Ectodermal cell (in vitro differentiated cells): ENCODE measurements around the gene POLR3H.
"Not testable (repeated sequence)": the region's sequence is repeated elsewhere in the genome, so short reads cannot be mapped to it uniquely, and the experiment has no call there.

ENCODE experiments used
- H3K27ac ChIP-seq: 2 replicates; pipeline ENCODE4 v1.7.0; 2013; ENCODE audit warnings: mild to moderate bottlenecking, low read depth, low read length; ENCODE audit not compliant: insufficient read depth, poor library complexity, severe bottlenecking
- H3K27me3 ChIP-seq: 2 replicates; pipeline ENCODE4 v1.7.0; 2013; ENCODE audit warnings: mild to moderate bottlenecking, low read length; ENCODE audit not compliant: insufficient read depth, control insufficient read depth, poor library complexity, severe bottlenecking
- H3K36me3 ChIP-seq: one replicate; pipeline ENCODE4 v1.7.0; 2013; ENCODE audit warnings: low read length; ENCODE audit not compliant: control insufficient read depth, insufficient read depth
- H3K4me1 ChIP-seq: one replicate; pipeline ENCODE4 v1.7.0; 2013; ENCODE audit warnings: low read length; ENCODE audit not compliant: control insufficient read depth, insufficient read depth
- H3K4me3 ChIP-seq: 2 replicates; pipeline ENCODE4 v1.7.0; 2013; ENCODE audit warnings: low read depth, low read length, control low read depth; ENCODE audit not compliant: insufficient read depth
- H3K9me3 ChIP-seq: 2 replicates; pipeline ENCODE4 v1.7.0; 2013; ENCODE audit warnings: mild to moderate bottlenecking, low read length, moderate library complexity; ENCODE audit not compliant: control insufficient read depth
- WGBS, 2 experiments: methylation state at CpG; one replicate each; pipeline ENCODE4 v1.1.7; 2013; ENCODE audit warnings: missing lambda C conversion rate in 2 of 2; 5-methylcytosine and 5-hydroxymethylcytosine counted together

The POLR3H gene

DNA sequence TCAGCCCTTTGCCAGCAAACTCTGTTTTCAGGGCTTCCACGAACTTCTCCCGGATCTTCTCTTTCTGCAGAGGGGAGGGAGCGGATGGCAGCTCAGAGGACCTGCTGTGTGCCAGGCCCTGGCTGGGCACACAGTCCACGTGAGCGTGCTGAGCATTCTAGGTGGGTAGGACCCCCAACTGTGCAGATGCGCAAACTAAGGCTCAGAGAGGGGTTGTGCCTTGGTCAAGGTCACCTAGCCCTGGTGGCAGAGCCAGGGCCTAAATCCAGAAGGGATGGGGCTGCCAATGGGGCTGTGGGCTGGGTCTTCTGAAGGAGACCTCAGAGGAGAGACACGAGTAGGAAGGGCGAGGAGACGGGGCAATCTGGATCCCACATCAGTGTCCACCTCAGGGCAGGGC, 34.5 kb upstream of the POLR3H start:
- H3K4me1 ChIP-seq: no peaks in the 10 kb centered on the region
- H3K36me3 ChIP-seq: no peaks in the 10 kb centered on the region
- H3K27ac ChIP-seq: no peak overlapping the region
- no peaks in the 10 kb centered on the region for H3K9me3 ChIP-seq
- no peaks in the 10 kb centered on the region for H3K27me3 ChIP-seq
- H3K4me3 ChIP-seq: no peak overlapping the region
- WGBS, 2 experiments: 91 to 92% methylated on average over 9 of the region's 9 CpGs

DNA sequence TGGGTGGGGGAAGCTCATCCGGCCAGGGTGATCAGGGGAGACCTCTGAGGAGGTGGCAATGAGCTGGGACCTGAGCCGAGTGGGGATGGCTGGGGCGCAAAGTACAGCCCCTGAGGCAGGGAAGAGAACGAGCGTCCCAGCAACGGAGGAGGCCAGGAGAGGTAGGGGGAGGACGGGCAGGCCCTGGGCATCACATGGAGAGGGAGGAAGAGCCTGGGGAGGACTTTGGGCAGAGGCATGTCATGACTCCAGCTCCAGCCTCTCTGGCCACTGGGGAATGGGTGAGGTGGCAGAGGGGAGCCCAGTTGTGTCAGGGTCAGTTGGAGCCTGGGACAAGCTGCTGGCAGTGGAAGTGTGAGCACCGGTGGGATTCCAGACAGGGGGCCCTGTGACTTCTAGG, 33.8 kb upstream of the POLR3H start:
- Histone ChIP-seq H3K36me3 (no peaks in the 10 kb centered on the region), H3K27ac (no peak overlapping the region), H3K9me3 (no peaks in the 10 kb centered on the region), H3K27me3 (no peaks in the 10 kb centered on the region), H3K4me1 (no peaks in the 10 kb centered on the region), H3K4me3 (no peak overlapping the region)
- 93 to 94% methylated on average over 8 of the region's 8 CpGs for WGBS, 2 experiments

DNA sequence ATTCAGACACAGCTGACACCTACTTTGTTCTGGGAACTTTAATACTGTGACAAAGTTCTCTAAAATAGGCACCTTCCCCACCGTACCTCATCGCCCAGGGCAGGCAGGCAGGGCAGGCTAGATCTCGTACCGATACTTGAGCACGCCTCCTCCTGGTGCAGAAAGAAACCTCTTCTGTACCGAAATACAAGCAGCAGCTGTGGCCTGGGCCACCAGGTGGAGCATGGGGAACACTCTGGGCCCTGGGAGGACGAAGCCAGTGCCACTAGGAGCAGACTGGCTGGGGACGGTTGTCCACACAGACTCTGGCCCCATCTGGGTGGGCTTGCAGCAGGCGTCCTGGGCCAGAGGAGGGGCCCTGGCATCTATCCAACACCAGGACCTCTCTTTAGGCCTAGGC, 32.6 kb upstream of the POLR3H start:
- H3K4me1 ChIP-seq: no peaks in the 10 kb centered on the region
- no peaks in the 10 kb centered on the region for H3K9me3 ChIP-seq
- H3K4me3 ChIP-seq: no peak overlapping the region
- no peak overlapping the region for H3K27ac ChIP-seq
- 48 to 53% methylated on average over 9 of the region's 9 CpGs for WGBS, 2 experiments
- no peaks in the 10 kb centered on the region for H3K27me3 ChIP-seq
- H3K36me3 ChIP-seq: no peaks in the 10 kb centered on the region

DNA sequence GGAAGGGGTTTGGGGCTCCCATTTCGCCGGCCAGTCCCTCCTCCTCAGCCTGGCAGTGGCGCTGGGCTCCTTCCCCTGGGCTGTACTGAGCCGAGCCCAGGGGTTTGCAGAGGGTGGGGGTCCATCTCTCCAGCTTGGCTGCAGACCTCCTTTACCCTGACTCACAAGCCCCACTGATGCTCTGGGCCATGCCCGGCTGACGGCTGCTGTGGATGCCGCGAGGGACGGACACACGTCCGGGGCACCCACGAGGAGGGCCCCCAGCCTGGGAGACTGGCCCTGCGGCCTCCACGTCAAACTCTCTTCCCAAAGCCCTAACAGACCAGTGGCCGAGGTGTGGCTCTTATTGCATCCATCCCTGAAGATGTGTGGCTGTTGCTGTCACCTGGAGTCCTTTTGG, 31.3 kb upstream of the POLR3H start:
- Histone ChIP-seq H3K27ac (no peak overlapping the region), H3K9me3 (no peaks in the 10 kb centered on the region), H3K36me3 (no peaks in the 10 kb centered on the region), H3K4me1 (no peaks in the 10 kb centered on the region), H3K4me3 (no peak overlapping the region), H3K27me3 (no peaks in the 10 kb centered on the region)
- 94 to 95% methylated on average over 15 of the region's 15 CpGs for WGBS, 2 experiments

DNA sequence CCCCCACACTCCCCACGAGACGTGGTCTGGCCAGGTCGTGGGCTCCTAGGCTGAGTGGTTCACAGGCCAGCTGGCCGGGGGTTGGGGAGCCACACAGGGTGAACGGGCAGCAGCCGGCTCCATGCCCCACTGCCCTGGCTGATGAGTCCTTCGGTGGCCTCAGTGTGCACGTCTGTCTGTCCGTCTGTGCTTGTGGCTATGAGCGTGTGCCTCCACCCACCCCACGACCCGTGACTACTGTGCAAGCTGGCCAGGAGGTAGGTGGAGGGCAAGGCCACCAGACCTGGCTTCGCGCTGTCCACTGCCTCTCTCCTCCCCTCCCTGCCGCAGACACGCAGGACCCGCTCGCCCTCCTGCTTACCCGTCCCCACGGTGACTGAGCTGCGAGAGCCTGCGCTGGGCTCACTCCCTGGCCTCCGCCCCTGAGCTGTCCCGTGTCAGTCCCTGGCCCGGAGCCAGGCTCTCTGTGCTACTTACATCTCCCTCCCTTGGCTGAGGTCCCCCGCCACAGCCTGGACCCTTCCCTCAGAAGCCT, 30.6 kb upstream of the POLR3H start:
- Histone ChIP-seq H3K9me3 (no peaks in the 10 kb centered on the region), H3K27ac (no peak overlapping the region), H3K4me1 (no peaks in the 10 kb centered on the region), H3K4me3 (no peak overlapping the region), H3K27me3 (no peaks in the 10 kb centered on the region), H3K36me3 (no peaks in the 10 kb centered on the region)
- WGBS, 2 experiments: 93% methylated on average over 26 of the region's 26 CpGs

DNA sequence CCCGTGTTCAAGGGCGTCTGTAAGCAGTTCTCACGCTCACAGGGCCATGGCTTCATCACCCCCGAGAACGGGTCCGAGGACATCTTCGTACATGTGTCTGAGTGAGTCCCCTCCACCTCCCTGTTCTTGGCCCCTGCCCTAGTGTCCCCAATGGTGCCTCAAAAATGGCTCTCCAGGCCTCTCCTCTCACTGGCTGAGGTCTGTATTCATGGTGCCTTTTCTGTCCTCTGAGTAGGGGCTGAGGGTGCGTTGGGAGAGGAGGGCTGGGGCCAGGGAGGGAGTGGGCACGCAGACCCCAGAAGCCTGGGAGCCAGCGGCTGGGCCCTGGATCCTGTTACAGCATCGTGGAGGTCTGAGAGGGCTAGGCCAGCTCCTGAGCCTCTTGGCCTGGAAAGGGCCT, 29.4 kb upstream of the POLR3H start:
- peaks cover under 1% of the 10 kb centered on the region for H3K4me1 ChIP-seq
- 94 to 95% methylated on average over 11 of the region's 11 CpGs for WGBS, 2 experiments
- no peak overlapping the region for H3K27ac ChIP-seq

DNA sequence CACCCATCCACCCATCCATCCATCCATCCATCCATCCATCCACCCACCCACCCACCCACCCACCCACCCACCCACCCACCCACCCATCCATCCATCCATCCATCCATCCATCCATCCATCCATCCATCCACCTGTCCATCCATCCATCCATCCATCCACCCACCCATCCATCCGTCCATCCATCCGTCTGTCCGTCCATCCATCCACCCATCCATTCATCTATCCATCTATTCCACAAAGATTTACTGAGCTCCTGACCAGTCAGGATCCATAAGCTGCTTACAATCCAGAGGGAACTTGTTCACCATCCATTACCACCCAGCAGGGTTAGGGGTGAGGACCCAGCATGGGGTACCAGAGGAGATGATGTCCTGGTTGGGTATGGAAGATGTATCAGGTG, 28.0 kb upstream of the POLR3H start:
- H3K27ac ChIP-seq, H3K9me3 ChIP-seq, H3K4me1 ChIP-seq, H3K4me3 ChIP-seq, H3K36me3 ChIP-seq, H3K27me3 ChIP-seq: not testable (repeated sequence)
- WGBS, 2 experiments: 89 to 92% methylated on average over 3 of the region's 3 CpGs

More for the DNA sequence above, 29.4 kb upstream of the POLR3H start:
- Histone ChIP-seq H3K27me3 (no peaks in the 10 kb centered on the region), H3K9me3 (no peaks in the 10 kb centered on the region), H3K36me3 (no peaks in the 10 kb centered on the region), H3K4me3 (no peak overlapping the region)

DNA sequence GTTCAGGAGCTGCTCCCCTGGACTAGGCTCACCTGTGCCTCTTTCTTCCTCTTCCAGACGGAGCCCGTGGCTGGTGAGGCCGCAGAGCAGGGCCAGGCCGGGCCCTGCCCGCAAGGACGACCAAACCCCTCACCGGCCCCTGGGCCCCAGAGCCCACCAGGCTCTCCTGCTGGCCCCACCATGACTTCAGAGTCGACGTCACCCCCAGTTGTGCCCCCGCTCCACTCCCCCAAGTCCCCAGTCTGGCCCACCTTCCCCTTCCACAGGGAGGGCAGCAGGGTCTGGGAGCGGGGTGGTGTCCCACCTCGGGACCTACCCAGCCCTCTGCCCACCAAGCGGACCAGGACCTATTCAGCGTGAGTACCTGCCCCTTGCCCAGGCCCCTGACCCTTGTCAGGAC, 27.5 kb upstream of the POLR3H start:
- Histone ChIP-seq H3K4me3 (no peak overlapping the region), H3K9me3 (no peaks in the 10 kb centered on the region), H3K27ac (no peak overlapping the region), H3K27me3 (no peaks in the 10 kb centered on the region), H3K4me1 (peaks cover 2% of the 10 kb centered on the region), H3K36me3 (no peaks in the 10 kb centered on the region)
- 96% methylated on average over 14 of the region's 14 CpGs for WGBS, 2 experiments

DNA sequence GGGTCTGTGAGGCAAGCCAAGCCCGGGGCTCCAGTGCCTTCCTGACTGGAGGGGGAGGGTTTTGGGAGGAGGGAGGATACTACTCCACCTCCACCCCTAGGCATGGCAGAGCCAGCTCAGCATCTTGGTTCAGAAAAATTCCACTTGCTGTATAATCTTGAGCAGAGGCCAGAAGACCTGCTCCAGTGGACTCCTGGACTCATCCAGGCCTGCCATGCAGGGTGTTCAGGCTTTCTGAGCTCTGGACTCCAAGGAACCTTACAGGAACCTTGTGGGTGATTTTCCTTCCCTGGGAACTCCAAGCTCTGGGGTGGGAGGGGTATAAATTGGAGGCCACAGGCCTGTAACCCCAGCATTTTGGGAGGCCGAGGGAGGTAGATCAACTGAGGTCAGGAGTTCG, 26.0 kb upstream of the POLR3H start:
- H3K4me3 ChIP-seq: no peak overlapping the region
- WGBS, 2 experiments: 93 to 96% methylated on average over 2 to 3 of the region's 3 CpGs
- peaks cover 2% of the 10 kb centered on the region for H3K4me1 ChIP-seq
- no peaks in the 10 kb centered on the region for H3K9me3 ChIP-seq
- no peaks in the 10 kb centered on the region for H3K27me3 ChIP-seq
- no peaks in the 10 kb centered on the region for H3K36me3 ChIP-seq
- no peak overlapping the region for H3K27ac ChIP-seq

DNA sequence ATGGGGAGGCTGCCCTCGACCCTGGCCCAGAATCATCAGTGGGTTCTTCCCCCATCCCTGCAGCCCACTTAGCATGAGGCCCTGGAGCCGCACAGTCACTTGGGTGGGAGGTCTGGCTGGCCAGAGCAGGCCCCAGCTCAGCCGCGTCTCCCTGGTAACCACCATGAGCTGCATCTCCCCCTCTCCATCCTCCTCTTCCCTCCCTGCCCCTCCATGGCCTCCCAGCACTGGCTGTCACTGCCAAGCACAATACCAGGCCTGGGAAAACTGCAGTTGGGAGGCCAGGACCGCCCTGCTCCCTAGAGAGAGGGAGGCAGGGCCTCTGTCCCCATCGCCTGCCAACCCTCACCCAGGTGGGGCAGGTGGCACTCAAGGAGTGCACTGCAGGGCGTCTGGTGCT, 24.5 kb upstream of the POLR3H start:
- WGBS, 2 experiments: 81 to 85% methylated on average over 7 of the region's 7 CpGs
- no peaks in the 10 kb centered on the region for H3K27me3 ChIP-seq
- H3K4me1 ChIP-seq: peaks cover 2% of the 10 kb centered on the region
- H3K9me3 ChIP-seq: no peaks in the 10 kb centered on the region
- no peak overlapping the region for H3K27ac ChIP-seq
- H3K36me3 ChIP-seq: no peaks in the 10 kb centered on the region
- H3K4me3 ChIP-seq: no peak overlapping the region

DNA sequence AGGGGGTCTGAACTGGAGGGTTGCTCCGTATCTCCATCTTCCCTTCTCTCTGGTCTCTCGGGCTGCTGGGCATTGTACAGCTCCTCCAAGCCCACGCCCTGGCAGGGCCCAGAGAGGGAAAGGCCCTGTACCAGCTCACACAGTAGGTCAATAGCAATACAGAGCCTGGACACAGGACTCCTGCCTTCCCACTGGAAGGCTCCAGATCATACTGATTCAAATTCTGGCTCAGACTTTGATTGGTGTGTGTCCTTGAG, 23.2 kb upstream of the POLR3H start:
- H3K4me3 ChIP-seq: no peak overlapping the region
- no peaks in the 10 kb centered on the region for H3K27me3 ChIP-seq
- WGBS, 2 experiments: 85 to 94% methylated on average over 3 of the region's 3 CpGs
- no peaks in the 10 kb centered on the region for H3K9me3 ChIP-seq
- H3K27ac ChIP-seq: no peak overlapping the region
- no peaks in the 10 kb centered on the region for H3K36me3 ChIP-seq
- peaks cover 3% of the 10 kb centered on the region for H3K4me1 ChIP-seq
